Peyer's patch (tissue), 4 donors: Measurements from ENCODE around the gene KAZN. TPM values are rescaled to one million over a fixed set of nuclear protein-coding genes. Genes with fewer than 3 reads are reported as not detected.

Experiments used
- DNase-seq, 3 donors: peaks; one replicate each; pipeline ENCODE4 v3.0.0-alpha.2; 2017 to 2019
- H3K27ac ChIP-seq, 4 donors: fragments of 200-600 bp; sonication (generic); one replicate each; pipeline ENCODE4 v1.5.1; 2016 to 2019
- H3K27me3 ChIP-seq, 2 donors: fragments of 200-600 bp; sonication (generic); one replicate each; pipeline ENCODE4 v1.5.1; 2019
- H3K36me3 ChIP-seq, 3 donors: fragments of 200-600 bp; sonication (generic); one replicate each; pipeline ENCODE4 v1.5.1; 2016 to 2019
- H3K4me1 ChIP-seq, 4 donors: fragments of 200-600 bp; sonication (generic); one replicate each; pipeline ENCODE4 v1.5.1; 2016 to 2019
- H3K4me3 ChIP-seq, 4 donors: fragments of 200-600 bp; sonication (generic); 1 replicate in 3 of 4; 2 replicates in 1 of 4; pipeline ENCODE4 v1.5.1; 2016 to 2019; ENCODE audit warnings: mild to moderate bottlenecking in 1 of 4
- H3K9me3 ChIP-seq, 4 donors: fragments of 200-600 bp; sonication (generic); one replicate each; pipeline ENCODE4 v1.5.1; 2016 to 2019; ENCODE audit warnings: mild to moderate bottlenecking in 1 of 4
- CTCF ChIP-seq, 6 experiments: fragments of 450-650 bp in 4 of 6; fragments of 200-600 bp in 2 of 6; sonication (generic) in 1 of 6; IDR thresholded peaks; one replicate each; pipeline ENCODE4 v1.5.1; 2017 to 2019; ENCODE audit warnings: antibody characterized with exemption in 6 of 6, mild to moderate bottlenecking in 3 of 6, moderate library complexity in 1 of 6
- POLR2A ChIP-seq, 2 donors: fragments of 450-650 bp; IDR thresholded peaks; one replicate each; pipeline ENCODE4 v1.5.1; 2017; ENCODE audit warnings: antibody characterized with exemption in 2 of 2, mild to moderate bottlenecking in 2 of 2, moderate library complexity in 2 of 2
- total RNA-seq, 4 donors: library from RNA; depleted of rRNA; stranded (reverse); fragments of >200 nt; gene quantifications; one replicate each; pipeline ENCODE4 v1.1.0, GENCODE V29; 2016

Gene KAZN
- total RNA-seq, 4 donors from 2014 or later: 14.9 to 25.5 (median 21.7) TPM

GRCh38 chr1:14647777-14648176 lies 49.3 kb downstream of the KAZN start:
- no peak overlapping the region for H3K4me3 ChIP-seq
- no peaks in the 10 kb centered on the region for H3K36me3 ChIP-seq
- H3K4me1 ChIP-seq: no peaks in the 10 kb centered on the region
- TF ChIP-seq CTCF (IDR thresholded peaks at IDR 0.05): no peak
- no peak for TF ChIP-seq POLR2A (IDR thresholded peaks at IDR 0.05)
- no peaks in the 10 kb centered on the region for H3K27me3 ChIP-seq
- H3K27ac ChIP-seq: no peak overlapping the region
- no peaks in the 10 kb centered on the region for H3K9me3 ChIP-seq
- DNase-seq: no peak

- no peak overlapping the region for H3K4me3 ChIP-seq
- no peaks in the 10 kb centered on the region for H3K9me3 ChIP-seq
- no peaks in the 10 kb centered on the region for H3K36me3 ChIP-seq
- no peaks in the 10 kb centered on the region for H3K27me3 ChIP-seq
- no peak for DNase-seq
- no peak overlapping the region for H3K27ac ChIP-seq
- H3K4me1 ChIP-seq: no peaks in the 10 kb centered on the region
- TF ChIP-seq POLR2A (IDR thresholded peaks at IDR 0.05): no peak
Observed at GRCh38 chr1:14648391-14648790, 49.9 kb downstream of the KAZN start.

- no peak for TF ChIP-seq CTCF (IDR thresholded peaks at IDR 0.05)
- DNase-seq: no peak
- H3K4me3 ChIP-seq: no peak overlapping the region
- no peaks in the 10 kb centered on the region for H3K4me1 ChIP-seq
- no peaks in the 10 kb centered on the region for H3K36me3 ChIP-seq
- H3K27ac ChIP-seq: no peak overlapping the region
- no peaks in the 10 kb centered on the region for H3K9me3 ChIP-seq
- no peaks in the 10 kb centered on the region for H3K27me3 ChIP-seq
Observed at GRCh38 chr1:14648896-14649855, 50.7 kb downstream of the KAZN start.

GRCh38 chr1:14649976-14650375 lies 51.5 kb downstream of the KAZN start:
- no peaks in the 10 kb centered on the region for H3K9me3 ChIP-seq
- H3K27me3 ChIP-seq: no peaks in the 10 kb centered on the region
- no peaks in the 10 kb centered on the region for H3K4me1 ChIP-seq
- DNase-seq: no peak
- H3K36me3 ChIP-seq: no peaks in the 10 kb centered on the region
- H3K4me3 ChIP-seq: no peak overlapping the region
- TF ChIP-seq POLR2A (IDR thresholded peaks at IDR 0.05) (no peak), CTCF (IDR thresholded peaks at IDR 0.05) (no peak)
- H3K27ac ChIP-seq: no peak overlapping the region

- H3K27ac ChIP-seq: no peak overlapping the region
- no peaks in the 10 kb centered on the region for H3K27me3 ChIP-seq
- no peaks in the 10 kb centered on the region for H3K4me1 ChIP-seq
- no peak overlapping the region for H3K4me3 ChIP-seq
- H3K9me3 ChIP-seq: no peaks in the 10 kb centered on the region
- TF ChIP-seq CTCF (IDR thresholded peaks at IDR 0.05) (no peak), POLR2A (IDR thresholded peaks at IDR 0.05) (no peak)
- H3K36me3 ChIP-seq: no peaks in the 10 kb centered on the region
- DNase-seq: no peak
Observed at GRCh38 chr1:14650951-14651350, 52.5 kb downstream of the KAZN start.

- H3K27ac ChIP-seq: no peak overlapping the region
- no peaks in the 10 kb centered on the region for H3K9me3 ChIP-seq
- H3K4me3 ChIP-seq: no peak overlapping the region
- no peaks in the 10 kb centered on the region for H3K36me3 ChIP-seq
- H3K4me1 ChIP-seq: no peaks in the 10 kb centered on the region
- TF ChIP-seq CTCF (IDR thresholded peaks at IDR 0.05) (no peak), POLR2A (IDR thresholded peaks at IDR 0.05) (no peak)
- H3K27me3 ChIP-seq: no peaks in the 10 kb centered on the region
- DNase-seq: no peak
Observed at GRCh38 chr1:14652840-14653239, 54.4 kb downstream of the KAZN start.
